Measurements from ENCODE around the gene ITPR2.

ITPR2 gene

GRCh38 chr12:26620907-26621306 is 212.1 kb downstream of the ITPR2 start:
- no peak for TF ChIP-seq CTCF (IDR thresholded peaks at IDR 0.05)
- Histone ChIP-seq H3K4me3 (no peak overlapping the region), H3K27ac (no peak overlapping the region)
- DNase-seq (ENCODE audit: low spot score), result no peak

- no peak for DNase-seq (ENCODE audit: low spot score)
- Histone ChIP-seq H3K27ac (no peak overlapping the region), H3K4me3 (no peak overlapping the region)
- TF ChIP-seq CTCF (IDR thresholded peaks at IDR 0.05), result no peak
These were observed 215.5 kb downstream of the ITPR2 start for GRCh38 chr12:26617513-26617912.

GRCh38 chr12:26614011-26614616 is 218.9 kb downstream of the ITPR2 start:
- no peak for TF ChIP-seq CTCF (IDR thresholded peaks at IDR 0.05)
- DNase-seq (ENCODE audit: low spot score), result no peak
- no peak overlapping the region for H3K27ac ChIP-seq
- no peak overlapping the region for H3K4me3 ChIP-seq

- H3K27ac ChIP-seq, result no peak overlapping the region
- no peak overlapping the region for H3K4me3 ChIP-seq
- TF ChIP-seq CTCF (IDR thresholded peaks at IDR 0.05), result no peak
- no peak for DNase-seq (ENCODE audit: low spot score)
These were observed 220.8 kb downstream of the ITPR2 start for GRCh38 chr12:26612203-26612602.

GRCh38 chr12:26611598-26611997 is 221.4 kb downstream of the ITPR2 start:
- H3K27ac ChIP-seq, result no peak overlapping the region
- TF ChIP-seq CTCF (IDR thresholded peaks at IDR 0.05), result no peak
- no peak for DNase-seq (ENCODE audit: low spot score)
- H3K4me3 ChIP-seq, result no peak overlapping the region

- TF ChIP-seq CTCF (IDR thresholded peaks at IDR 0.05), result no peak
- no peak overlapping the region for H3K4me3 ChIP-seq
- no peak overlapping the region for H3K27ac ChIP-seq
- DNase-seq (ENCODE audit: low spot score), result no peak
These were observed 222.2 kb downstream of the ITPR2 start for GRCh38 chr12:26610774-26611173.

GRCh38 chr12:26609986-26610385 is 223.0 kb downstream of the ITPR2 start:
- Histone ChIP-seq H3K4me3 (no peak overlapping the region), H3K27ac (no peak overlapping the region)
- no peak for TF ChIP-seq CTCF (IDR thresholded peaks at IDR 0.05)
- no peak for DNase-seq (ENCODE audit: low spot score)

Measured in coronary artery (tissue), 2 donors.